Muscle of arm (tissue), 14 donors: Measurements from ENCODE around the gene EIF4G2. TPM values are rescaled to one million over a fixed set of nuclear protein-coding genes. Genes with fewer than 3 reads are reported as not detected.
"Not testable (repeated sequence)": the region's sequence is repeated elsewhere in the genome, so short reads cannot be mapped to it uniquely, and the experiment has no call there.

ENCODE experiments used
- DNase-seq: peaks from one replicate; pipeline ENCODE4 v3.0.0-alpha.2; 2013
- long read RNA-seq, 11 donors: transcript quantifications; one replicate each; lab custom pipeline, GENCODE V29; 2026
- polyA plus RNA-seq, 12 donors: library from polyadenylated mRNA; unstranded; fragments of 120-200 nt; gene quantifications; one replicate each; pipeline ENCODE4 v1.2.1, GENCODE V29; 2013; ENCODE audit not compliant: insufficient read length in 12 of 12

The EIF4G2 gene
- 1,000 to 10,000 TPM in 2 of 12 donors, 100 to 1,000 TPM in 10; 716 to 2,133 (median 842) TPM for polyA plus RNA-seq
- long read RNA-seq, donor 1, transcript EIF4G2-228 (2 exons, 523 nt): minor isoform, 15 of 299 reads
- long read RNA-seq, donor 1, transcript EIF4G2-201 (22 exons, 3,978 nt): minor isoform, 15 of 299 reads
- long read RNA-seq, donor 1, transcript EIF4G2-204 (3 exons, 690 nt): major isoform, 16 of 299 reads
- long read RNA-seq, donor 1, partial matches to known transcripts: 239 of 299 reads
- long read RNA-seq, donor 1, other reads (novel, unspliced or antisense): 0 of 299 reads
- long read RNA-seq, donor 2, transcript EIF4G2-201 (22 exons, 3,978 nt): major isoform, 78 of 431 reads
- long read RNA-seq, donor 2, transcript EIF4G2-202 (21 exons, 3,346 nt): minor isoform, 6 of 431 reads
- long read RNA-seq, donor 2, transcript EIF4G2-204 (3 exons, 690 nt): minor isoform, 12 of 431 reads
- long read RNA-seq, donor 2, transcript EIF4G2-228 (2 exons, 523 nt): minor isoform, 5 of 431 reads
- long read RNA-seq, donor 2, partial matches to known transcripts: 328 of 431 reads
- long read RNA-seq, donor 2, other reads (novel, unspliced or antisense): 0 of 431 reads
- long read RNA-seq, donor 3, transcript EIF4G2-201 (22 exons, 3,978 nt): major isoform, 22 of 126 reads
- long read RNA-seq, donor 3, partial matches to known transcripts: 99 of 126 reads
- long read RNA-seq, donor 3, other reads (novel, unspliced or antisense): 0 of 126 reads
- long read RNA-seq, donor 4, transcript EIF4G2-201 (22 exons, 3,978 nt): major isoform, 11 of 165 reads
- long read RNA-seq, donor 4, partial matches to known transcripts: 145 of 165 reads
- long read RNA-seq, donor 4, other reads (novel, unspliced or antisense): 0 of 165 reads
- long read RNA-seq, donor 5: 0 reads
- long read RNA-seq, donor 6, transcript EIF4G2-204 (3 exons, 690 nt): minor isoform, 5 of 146 reads
- long read RNA-seq, donor 6, transcript EIF4G2-201 (22 exons, 3,978 nt): major isoform, 20 of 146 reads
- long read RNA-seq, donor 6, transcript EIF4G2-228 (2 exons, 523 nt): minor isoform, 5 of 146 reads
- long read RNA-seq, donor 6, partial matches to known transcripts: 113 of 146 reads
- long read RNA-seq, donor 6, other reads (novel, unspliced or antisense): 0 of 146 reads
- long read RNA-seq, donor 7, transcript EIF4G2-202 (21 exons, 3,346 nt): minor isoform, 5 of 115 reads
- long read RNA-seq, donor 7, transcript EIF4G2-228 (2 exons, 523 nt): minor isoform, 7 of 115 reads
- long read RNA-seq, donor 7, transcript EIF4G2-201 (22 exons, 3,978 nt): major isoform, 17 of 115 reads
- long read RNA-seq, donor 7, partial matches to known transcripts: 80 of 115 reads
- long read RNA-seq, donor 7, other reads (novel, unspliced or antisense): 0 of 115 reads
- long read RNA-seq, donor 8, transcript EIF4G2-204 (3 exons, 690 nt): minor isoform, 6 of 329 reads
- long read RNA-seq, donor 8, transcript EIF4G2-202 (21 exons, 3,346 nt): minor isoform, 6 of 329 reads
- long read RNA-seq, donor 8, transcript EIF4G2-228 (2 exons, 523 nt): minor isoform, 6 of 329 reads
- long read RNA-seq, donor 8, transcript EIF4G2-201 (22 exons, 3,978 nt): major isoform, 45 of 329 reads
- long read RNA-seq, donor 8, partial matches to known transcripts: 265 of 329 reads
- long read RNA-seq, donor 8, other reads (novel, unspliced or antisense): 0 of 329 reads
- long read RNA-seq, donor 9, transcript EIF4G2-228 (2 exons, 523 nt): major isoform, 7 of 133 reads
- long read RNA-seq, donor 9, partial matches to known transcripts: 115 of 133 reads
- long read RNA-seq, donor 9, other reads (novel, unspliced or antisense): 0 of 133 reads
- long read RNA-seq, donor 10, transcript EIF4G2-201 (22 exons, 3,978 nt): major isoform, 49 of 192 reads
- long read RNA-seq, donor 10, partial matches to known transcripts: 130 of 192 reads
- long read RNA-seq, donor 10, other reads (novel, unspliced or antisense): 0 of 192 reads
- long read RNA-seq, donor 11, transcript EIF4G2-204 (3 exons, 690 nt): minor isoform, 6 of 277 reads
- long read RNA-seq, donor 11, transcript EIF4G2-201 (22 exons, 3,978 nt): major isoform, 56 of 277 reads
- long read RNA-seq, donor 11, transcript EIF4G2-228 (2 exons, 523 nt): minor isoform, 7 of 277 reads
- long read RNA-seq, donor 11, partial matches to known transcripts: 202 of 277 reads
- long read RNA-seq, donor 11, other reads (novel, unspliced or antisense): 0 of 277 reads

GRCh38 chr11:10808553-10809372 lies at the start of gene EIF4G2:
EIF4G2 (minus strand) TSS chr11:10808926.
- peak; percentile 99 for DNase-seq

- peak; percentile 99 for DNase-seq
Observed at GRCh38 chr11:10857709-10858438, 49.1 kb upstream of the EIF4G2 start, which contains the start of gene ZBED5. ZBED5 (minus strand) TSS chr11:10858053; CDS start chr11:10854945, 3,108 bp downstream.

DNA sequence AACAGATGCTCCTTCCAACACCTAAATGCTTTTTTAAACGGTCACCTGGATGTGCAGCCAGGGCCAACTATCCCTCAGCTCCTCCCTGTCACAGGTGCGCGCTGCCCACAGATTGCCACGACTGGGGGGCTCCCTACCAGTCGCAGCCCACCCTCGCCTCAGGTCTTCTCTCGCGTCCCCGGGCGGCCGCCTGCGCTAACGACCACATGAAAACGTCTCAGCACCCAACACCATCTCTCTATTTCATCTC lies 48.7 kb upstream of the EIF4G2 start:
- no peak for DNase-seq

- DNase-seq: no peak
Observed at GRCh38 chr11:10856689-10857458, 48.1 kb upstream of the EIF4G2 start.

- DNase-seq: no peak
Observed at GRCh38 chr11:10855295-10855694, 46.6 kb upstream of the EIF4G2 start.

GRCh38 chr11:10847960-10848860 lies 39.5 kb upstream of the EIF4G2 start:
- no peak for DNase-seq

DNA sequence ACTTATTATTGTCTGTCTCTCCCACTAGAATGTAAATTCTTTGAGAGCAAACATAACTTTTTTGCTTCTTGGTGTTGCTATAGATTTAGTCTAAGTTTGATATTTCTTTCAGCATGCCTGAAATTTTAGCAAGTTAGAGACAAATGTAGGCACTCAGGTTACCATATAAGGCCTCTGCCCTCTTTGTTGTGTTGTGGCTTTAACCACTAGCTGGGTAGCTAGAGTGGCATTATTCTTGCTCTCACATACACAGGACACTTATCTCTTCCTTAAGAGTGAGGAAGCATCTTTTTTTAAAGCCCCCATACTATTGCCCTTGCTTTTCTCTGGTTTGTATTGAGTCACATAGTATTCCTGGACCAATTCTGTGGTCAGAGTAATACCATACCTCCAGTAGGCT lies 37.9 kb upstream of the EIF4G2 start:
- DNase-seq: no peak

- no peak for DNase-seq
Observed at GRCh38 chr11:10845589-10845988, 36.9 kb upstream of the EIF4G2 start.

- DNase-seq: no peak
Observed at GRCh38 chr11:10844796-10845195, 36.1 kb upstream of the EIF4G2 start.

- DNase-seq: no peak
Observed at GRCh38 chr11:10844356-10844755, 35.6 kb upstream of the EIF4G2 start.

DNA sequence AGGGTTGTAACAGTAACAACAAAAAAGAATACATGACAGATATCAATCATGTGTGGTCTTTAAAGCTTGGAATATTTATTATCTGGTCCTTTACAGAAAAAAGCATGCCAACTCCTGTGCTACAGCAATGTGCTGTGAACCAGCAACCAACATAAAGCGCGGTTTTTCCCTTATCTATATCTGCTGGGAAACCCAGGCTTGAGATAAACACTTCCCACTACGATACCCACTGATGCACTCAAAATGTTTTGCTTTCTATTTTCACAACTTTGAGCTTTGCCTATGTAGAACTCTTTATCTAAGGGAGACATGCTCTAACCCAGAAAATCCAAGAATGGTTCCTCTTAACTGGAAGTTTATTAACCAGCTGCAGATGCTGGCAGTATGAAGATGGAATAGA lies 30.2 kb upstream of the EIF4G2 start:
- DNase-seq: no peak

- no peak for DNase-seq
Observed at GRCh38 chr11:10838083-10838482, 29.4 kb upstream of the EIF4G2 start.

DNA sequence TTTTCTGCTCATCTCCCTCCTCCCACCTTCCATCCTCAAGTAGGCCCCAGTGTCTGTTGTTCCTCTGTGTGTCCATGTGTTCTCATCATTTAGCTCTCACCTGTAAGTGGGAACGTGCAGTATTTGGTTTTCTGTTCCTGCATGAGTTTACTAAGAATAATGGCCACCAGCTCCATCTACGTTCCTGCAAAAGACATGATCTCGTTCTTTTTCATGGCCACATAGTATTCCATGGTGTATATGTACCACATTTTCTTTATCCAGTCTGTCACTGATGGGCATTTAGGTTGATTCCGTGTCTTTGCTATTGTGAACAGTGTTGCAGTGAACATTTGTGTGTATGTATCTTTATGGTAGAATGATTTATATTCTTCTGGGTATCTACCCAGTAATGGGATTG lies 28.2 kb upstream of the EIF4G2 start:
- DNase-seq: not testable (repeated sequence)

GRCh38 chr11:10829139-10829538 lies 20.4 kb upstream of the EIF4G2 start:
- no peak for DNase-seq

GRCh38 chr11:10828402-10828801 lies 19.7 kb upstream of the EIF4G2 start:
- no peak for DNase-seq

- DNase-seq: no peak
Observed at GRCh38 chr11:10824888-10825287, 16.2 kb upstream of the EIF4G2 start.
